ENCODE measurements around the gene OR51F2. TPM values are rescaled to one million over a fixed set of nuclear protein-coding genes. Genes with fewer than 3 reads are reported as not detected.
"Not testable (repeated sequence)": the region's sequence is repeated elsewhere in the genome, so short reads cannot be mapped to it uniquely, and the experiment has no call there.

OR51F2 gene
- total RNA-seq, 2 experiments from 2014 or later, result not detected

DNA sequence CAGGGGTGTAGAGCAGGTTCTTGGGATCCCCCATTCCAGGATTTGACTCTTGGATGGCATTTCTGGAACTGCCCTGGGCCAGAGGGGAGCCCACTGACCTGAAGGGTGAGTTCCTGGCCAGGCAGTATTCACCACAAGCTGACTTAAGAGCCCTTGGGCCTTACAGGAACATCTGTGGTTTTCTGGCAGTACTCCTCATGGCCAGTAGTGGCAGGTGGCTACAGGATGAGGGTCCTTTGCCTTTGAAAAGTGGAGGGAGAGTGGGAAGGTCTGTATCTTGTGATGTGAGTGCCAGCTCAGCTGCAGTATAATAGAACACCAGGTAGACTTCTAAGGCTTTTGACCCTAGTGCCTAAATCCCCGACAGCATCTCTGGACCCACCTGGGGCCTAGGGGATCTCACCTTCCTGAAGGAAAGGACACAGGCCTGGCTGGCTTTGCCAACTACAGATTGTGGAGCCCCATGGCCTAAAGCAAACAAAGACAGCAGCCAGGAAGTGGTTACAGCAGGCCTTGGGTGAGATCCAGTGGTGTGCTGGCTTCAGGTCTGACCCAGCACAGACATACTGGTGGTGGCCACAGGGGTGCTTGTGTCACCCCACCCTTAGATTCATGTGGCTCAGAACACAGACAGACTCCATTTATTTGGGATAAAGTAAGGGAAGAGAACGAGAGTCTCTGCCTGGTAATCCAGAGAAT lies 18.9 kb downstream of the OR51F2 start:
- Mint-ChIP-seq H3K4me3 (no peak overlapping the region), H3K36me3 (ENCODE audit: low read depth) (no peaks in the 10 kb centered on the region), H3K4me1 (no peaks in the 10 kb centered on the region), H3K27ac (no peak overlapping the region), H3K27me3 (peaks cover 3% of the 10 kb centered on the region), H3K9me3 (ENCODE audit: low read depth) (no peaks in the 10 kb centered on the region)
- DNase-seq, result no peak
- intact Hi-C loops (cut with DNase I, micrococcal nuclease), result no loop called here
- ChIA-PET POLR2A (no interaction called here), CTCF (no interaction called here)
- no peak for ATAC-seq

DNA sequence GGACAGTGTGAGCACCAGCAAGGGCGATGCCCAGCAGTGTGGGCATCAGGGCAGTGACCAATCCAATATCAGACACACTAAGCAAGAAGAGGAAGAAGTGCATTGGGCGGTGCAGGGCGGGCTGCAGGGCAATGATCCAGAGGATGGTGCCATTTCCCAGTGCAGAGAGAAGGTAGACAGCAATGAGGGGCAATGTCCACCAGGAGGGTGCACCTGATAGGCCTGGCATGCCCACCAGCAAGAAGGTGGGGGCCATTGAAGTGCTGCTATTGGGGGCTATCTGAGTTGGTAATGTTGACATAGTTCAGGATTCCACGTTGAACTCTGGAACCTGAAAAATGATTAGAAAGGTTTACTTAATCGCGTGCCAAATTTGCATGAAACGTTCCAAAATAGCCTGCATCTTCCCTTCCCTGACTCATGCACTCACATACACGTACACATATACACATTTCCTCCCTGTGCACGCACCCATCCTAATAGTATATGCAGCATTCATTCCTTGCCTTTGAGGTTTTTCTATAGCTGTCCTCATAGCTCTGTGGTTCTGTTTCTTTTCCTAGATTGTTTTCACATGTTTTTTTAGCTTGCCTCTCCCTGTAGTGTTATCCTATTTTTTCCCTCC lies 27.9 kb downstream of the OR51F2 start, which contains the start of gene OR51S1:
Gene OR51S1, minus strand, starts transcription at position 301 of the 625 bp plus-strand sequence. Its CDS starts 0 bp downstream, at position 301.
- intact Hi-C loops (cut with DNase I, micrococcal nuclease), result no loop called here
- CTCF ChIA-PET, result no interaction called here
- Mint-ChIP-seq H3K27me3 (peaks cover 8% of the 10 kb centered on the region), H3K4me3 (no peak within 1 kb of the TSS), H3K9me3 (ENCODE audit: low read depth) (no peaks in the 10 kb centered on the region), H3K4me1 (no peaks in the 10 kb centered on the region), H3K36me3 (ENCODE audit: low read depth) (no peaks in the 10 kb centered on the region), H3K27ac (no peak within 1 kb of the TSS)
- ATAC-seq, result no peak
- POLR2A ChIA-PET, result no interaction called here
- no peak for DNase-seq

GRCh38 chr11:4851033-4851432 lies 29.9 kb downstream of the OR51F2 start:
- Mint-ChIP-seq H3K27me3 (peaks cover 8% of the 10 kb centered on the region), H3K4me1 (no peaks in the 10 kb centered on the region), H3K27ac (no peak overlapping the region), H3K9me3 (ENCODE audit: low read depth) (no peaks in the 10 kb centered on the region), H3K4me3 (no peak overlapping the region), H3K36me3 (ENCODE audit: low read depth) (no peaks in the 10 kb centered on the region)
- intact Hi-C loops (cut with DNase I, micrococcal nuclease), result no loop called here
- no peak for DNase-seq
- CTCF ChIA-PET, result no interaction called here
- no peak for ATAC-seq
- POLR2A ChIA-PET, result no interaction called here

DNA sequence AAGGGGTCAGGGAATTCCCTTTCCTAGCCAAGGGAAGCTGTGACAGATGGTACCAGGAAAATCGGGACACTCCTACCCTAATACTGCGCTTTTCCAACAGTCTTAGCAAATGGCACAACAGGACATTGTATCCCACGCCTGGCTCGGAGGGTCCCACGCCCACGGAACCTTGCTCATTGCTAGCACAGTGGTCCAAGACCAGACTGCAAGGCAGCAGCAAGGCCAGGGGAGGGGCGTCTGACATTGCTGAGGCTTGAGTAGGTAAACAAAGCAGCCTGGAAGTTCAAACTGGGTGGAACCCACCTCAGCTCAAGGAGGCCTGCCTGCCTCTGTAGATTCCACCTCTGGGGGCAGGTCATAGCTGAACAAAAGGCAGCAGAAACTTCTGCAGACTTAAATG lies 33.2 kb downstream of the OR51F2 start:
- DNase-seq; CTCF ChIA-PET; POLR2A ChIA-PET; H3K9me3 Mint-ChIP-seq (ENCODE audit: low read depth); ATAC-seq; H3K4me1 Mint-ChIP-seq; H3K36me3 Mint-ChIP-seq (ENCODE audit: low read depth); H3K27me3 Mint-ChIP-seq; intact Hi-C loops (cut with DNase I, micrococcal nuclease); H3K27ac Mint-ChIP-seq; H3K4me3 Mint-ChIP-seq: not testable (repeated sequence)

DNA sequence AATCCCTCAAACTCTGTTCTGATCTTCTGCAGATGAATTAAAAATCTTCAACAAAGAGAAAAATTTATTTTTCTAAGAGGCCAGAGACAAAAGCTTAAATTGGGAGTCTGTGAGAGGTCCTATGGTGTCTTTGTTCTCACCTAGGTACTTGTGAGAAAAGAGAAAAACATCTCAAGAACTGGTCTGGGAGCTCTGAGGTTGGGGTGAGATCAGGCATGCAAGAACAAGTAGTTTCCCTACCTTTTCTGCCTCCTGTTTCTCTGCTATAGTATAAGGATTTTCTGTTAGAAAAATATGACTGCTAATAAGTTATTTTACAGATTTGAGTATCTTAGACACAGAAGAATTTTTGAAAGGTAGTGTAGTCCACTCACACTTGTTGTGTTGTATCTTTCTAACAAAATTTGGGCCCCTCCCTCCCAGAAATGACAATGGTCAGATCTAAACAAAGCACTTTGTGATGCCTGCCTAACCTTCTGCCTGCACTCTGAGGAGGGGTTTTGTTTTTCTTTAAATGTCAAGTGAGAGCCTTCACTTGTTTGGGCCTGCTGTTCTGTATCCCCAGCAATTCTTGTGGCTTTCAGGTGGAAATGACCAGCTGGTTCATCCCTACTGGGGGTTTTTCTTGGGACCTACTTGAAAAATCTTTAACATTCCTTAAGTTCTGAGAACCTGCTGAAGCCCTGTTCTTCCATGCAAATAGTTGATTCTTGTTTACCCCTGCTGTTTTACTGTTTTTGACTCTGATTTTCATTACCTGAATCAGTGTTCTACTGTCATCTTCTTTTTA lies 41.5 kb downstream of the OR51F2 start:
- CTCF ChIA-PET, result no interaction called here
- intact Hi-C loops (cut with DNase I, micrococcal nuclease), result no loop called here

DNA sequence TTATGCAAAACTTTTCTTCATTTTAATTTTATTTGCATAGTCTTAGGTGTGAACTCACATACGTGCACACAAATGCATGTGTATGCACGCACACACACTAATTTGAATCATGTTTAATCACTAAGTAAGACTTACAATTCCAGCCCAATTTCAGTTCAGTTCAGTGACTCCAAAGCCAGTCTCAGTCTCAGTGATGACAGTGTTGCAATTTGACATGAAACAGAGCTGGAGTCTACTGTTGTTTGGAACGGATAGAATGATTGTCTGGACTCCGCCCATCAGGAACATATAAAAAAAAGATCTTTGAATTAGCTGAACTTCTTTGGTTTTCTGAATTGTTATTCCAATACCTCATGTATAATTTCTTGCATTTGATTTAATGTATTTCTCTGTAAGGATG lies 42.8 kb downstream of the OR51F2 start:
- Mint-ChIP-seq H3K36me3 (ENCODE audit: low read depth) (no peaks in the 10 kb centered on the region), H3K27ac (no peak overlapping the region), H3K4me3 (no peak overlapping the region), H3K9me3 (ENCODE audit: low read depth) (no peaks in the 10 kb centered on the region), H3K27me3 (peaks cover 5% of the 10 kb centered on the region), H3K4me1 (no peaks in the 10 kb centered on the region)
- DNase-seq (no peak), ATAC-seq (no peak)
- intact Hi-C loops (cut with DNase I, micrococcal nuclease), result no loop called here
- ChIA-PET POLR2A (no interaction called here), CTCF (no interaction called here)

More for the DNA sequence above, 41.5 kb downstream of the OR51F2 start:
- Mint-ChIP-seq H3K4me1 (no peaks in the 10 kb centered on the region), H3K9me3 (ENCODE audit: low read depth) (no peaks in the 10 kb centered on the region), H3K27me3 (peaks cover 5% of the 10 kb centered on the region), H3K4me3 (no peak overlapping the region), H3K27ac (no peak overlapping the region), H3K36me3 (ENCODE audit: low read depth) (no peaks in the 10 kb centered on the region)
- no peak for ATAC-seq
- no peak for DNase-seq
- POLR2A ChIA-PET, result no interaction called here

- H3K4me3 Mint-ChIP-seq, result no peak overlapping the region
- ChIA-PET POLR2A (no interaction called here), CTCF (no interaction called here)
- H3K27me3 Mint-ChIP-seq, result peaks cover 5% of the 10 kb centered on the region
- no peaks in the 10 kb centered on the region for H3K4me1 Mint-ChIP-seq
- ATAC-seq (no peak), DNase-seq (no peak)
- no peak overlapping the region for H3K27ac Mint-ChIP-seq
- no peaks in the 10 kb centered on the region for H3K9me3 Mint-ChIP-seq (ENCODE audit: low read depth)
- intact Hi-C loops (cut with DNase I, micrococcal nuclease), result no loop called here
- H3K36me3 Mint-ChIP-seq (ENCODE audit: low read depth), result no peaks in the 10 kb centered on the region
Observed at GRCh38 chr11:4865855-4866254, 44.7 kb downstream of the OR51F2 start.

Other genes with a start within 250 kb of the OR51F2 start
- not detected for gene OR52I2, start 239.6 kb upstream of the OR51F2 start, total RNA-seq
- not detected for gene OR52I1, start 227.3 kb upstream of the OR51F2 start, total RNA-seq
- gene TRIM68, start 213.1 kb upstream of the OR51F2 start, total RNA-seq, result 1 to 10 TPM; 8.9 to 9.2 TPM
- not detected for gene OR51D1, start 183.8 kb upstream of the OR51F2 start, total RNA-seq
- gene OR51E1, start 177.3 kb upstream of the OR51F2 start, total RNA-seq, result not detected
- not detected for gene OR51E2, start 123.5 kb upstream of the OR51F2 start, total RNA-seq
- not detected for gene MMP26, start 116.5 kb upstream of the OR51F2 start, total RNA-seq
- gene OR51F1, start 51.4 kb upstream of the OR51F2 start, total RNA-seq, result not detected
- gene OR52R1, start 16.9 kb upstream of the OR51F2 start, total RNA-seq, result not detected
- not detected for gene OR51S1, start 27.9 kb downstream of the OR51F2 start, total RNA-seq
- gene OR51T1, start 60.6 kb downstream of the OR51F2 start, total RNA-seq, result not detected
- gene OR51A7, start 82.5 kb downstream of the OR51F2 start, total RNA-seq, result not detected
- not detected for gene OR51G2, start 98.0 kb downstream of the OR51F2 start, total RNA-seq
- gene OR51G1, start 103.0 kb downstream of the OR51F2 start, total RNA-seq, result not detected
- not detected for gene OR51A4, start 126.3 kb downstream of the OR51F2 start, total RNA-seq
- gene OR51A2, start 134.4 kb downstream of the OR51F2 start, total RNA-seq, result not detected
- not detected for gene OR51L1, start 173.5 kb downstream of the OR51F2 start, total RNA-seq
- gene OR52J3, start 225.2 kb downstream of the OR51F2 start, total RNA-seq, result not detected
- gene OR52E2, start 238.3 kb downstream of the OR51F2 start, total RNA-seq, result not detected
- gene OR52E1, start 248.3 kb downstream of the OR51F2 start, total RNA-seq, result not detected